HCT116 (cell line): Measurements from ENCODE around the gene NDRG3. TPM values are rescaled to one million over a fixed set of nuclear protein-coding genes. Genes with fewer than 3 reads are reported as not detected.

Experiments
- ATAC-seq: fragments of 200-7000 bp; cut with Tn5 transposase; 2 replicates; pipeline ENCODE4 v1.9.1; 2020; ENCODE audit warnings: mild to moderate bottlenecking, moderate library complexity
- BruUV-seq: library from RNA; stranded (reverse); fragments of 400-500 nt; replicated peaks from 2 replicates; lab custom pipeline; 2021; lab: Mats Ljungman, UMichigan
- CTCF ChIA-PET: fragments of 300-600 bp; sonication (Branson Sonifier 250); formaldehyde crosslinking; loops from one replicate; lab custom pipeline; 2021; ENCODE audit warnings: antibody characterized with exemption; lab: Charles Lee
- POLR2A ChIA-PET: fragments of 300-600, 350-600 bp; sonication (Branson Sonifier 250); formaldehyde crosslinking; loops from one replicate; lab custom pipeline; 2021; ENCODE audit warnings: antibody characterized with exemption; lab: Charles Lee
- RAD21 ChIA-PET, 2 experiments: fragments of 300-600 bp; sonication (Branson Sonifier 250); formaldehyde crosslinking; loops; one replicate each; lab custom pipeline; 2023; ENCODE audit warnings: low total read pairs in 2 of 2; ENCODE audit not compliant: uncharacterized antibody in 2 of 2, unreplicated experiment in 2 of 2, low non-redundant PET in 1 of 2; lab: Charles Lee
- DNase-seq: peaks from one replicate; pipeline ENCODE4 v3.0.0-alpha.2; 2010; ENCODE audit warnings: low read depth, low spot score
- H2AFZ ChIP-seq: fragments of 200-600 bp; shearing (Covaris generic), sonication (generic); 2 replicates; pipeline ENCODE4 v1.6.1; 2017; ENCODE audit warnings: low read depth, mixed run types, mixed read lengths, antibody characterized with exemption, low read length; ENCODE audit not compliant: poor library complexity, severe bottlenecking
- H3K27ac ChIP-seq: 2 replicates; pipeline ENCODE4 v1.5.1; 2012; ENCODE audit warnings: low read depth, low read length
- H3K27me3 ChIP-seq: fragments of 200-600 bp; sonication (generic); 2 replicates; pipeline ENCODE4 v1.6.1; 2016; ENCODE audit warnings: mixed run types, low read length, mixed read lengths; ENCODE audit not compliant: insufficient read depth
- H3K36me3 ChIP-seq, 2 experiments: fragments of 200-500 bp in 1 of 2; fragments of 200-600 bp in 1 of 2; sonication (Bioruptor generic) in 1 of 2; sonication (generic) in 1 of 2; 2 replicates each; pipeline versions ENCODE4 v1.5.1 to v1.6.1; 2014 to 2016; ENCODE audit warnings: low read length in 2 of 2, inconsistent platforms in 1 of 2, mixed read lengths in 1 of 2, mixed run types in 1 of 2; ENCODE audit not compliant: insufficient read depth in 2 of 2, control insufficient read depth in 1 of 2
- H3K4me1 ChIP-seq, 2 experiments: fragments of 200-600 bp in 1 of 2; sonication (generic) in 1 of 2; 2 replicates each; pipeline versions ENCODE4 v1.5.1 to v1.6.1; 2012 to 2017; ENCODE audit warnings: low read length in 2 of 2, inconsistent platforms in 1 of 2, mild to moderate bottlenecking in 1 of 2, mixed read lengths in 1 of 2, mixed run types in 1 of 2, moderate library complexity in 1 of 2; ENCODE audit not compliant: insufficient read depth in 2 of 2, control insufficient read depth in 1 of 2
- H3K4me2 ChIP-seq: fragments of 200-600 bp; sonication (generic); 2 replicates; pipeline ENCODE4 v1.6.1; 2017; ENCODE audit warnings: mixed run types, low read length, mixed read lengths
- H3K4me3 ChIP-seq, 2 experiments: fragments of 200-600 bp in 1 of 2; sonication (generic) in 1 of 2; replicated peaks in 1 of 2; 2 replicates each; pipeline ENCODE4 v1.5.1; 2011 to 2016; ENCODE audit warnings: low read length in 2 of 2, control low read depth in 1 of 2, low read depth in 1 of 2, mild to moderate bottlenecking in 1 of 2, mixed read lengths in 1 of 2, mixed run types in 1 of 2
- H3K79me2 ChIP-seq: fragments of 200-600 bp; sonication (generic); 2 replicates; pipeline ENCODE4 v1.6.1; 2017; ENCODE audit warnings: mild to moderate bottlenecking, mixed run types, low read length, moderate library complexity, mixed read lengths; ENCODE audit not compliant: insufficient read depth
- H3K9ac ChIP-seq: fragments of 200-600 bp; sonication (generic); 2 replicates; pipeline ENCODE4 v1.6.1; 2016; ENCODE audit warnings: low read length, mixed read lengths
- H3K9me2 ChIP-seq: fragments of 200-600 bp; sonication (generic), shearing (Covaris generic); 2 replicates; pipeline ENCODE4 v1.6.1; 2017; ENCODE audit warnings: mixed run types, mild to moderate bottlenecking, moderate library complexity; ENCODE audit not compliant: insufficient read depth
- H3K9me3 ChIP-seq, 2 experiments: fragments of 200-500 bp in 1 of 2; fragments of 200-600 bp in 1 of 2; sonication (Bioruptor generic) in 1 of 2; sonication (generic) in 1 of 2; 2 replicates each; pipeline ENCODE4 v1.6.1; 2014 to 2017; ENCODE audit warnings: low read length in 2 of 2, mixed read lengths in 2 of 2, inconsistent platforms in 1 of 2, low read depth in 1 of 2, mild to moderate bottlenecking in 1 of 2, mixed run types in 1 of 2, moderate library complexity in 1 of 2; ENCODE audit not compliant: control insufficient read depth in 1 of 2, insufficient read depth in 1 of 2
- H4K20me1 ChIP-seq: fragments of 200-600 bp; sonication (generic), shearing (Covaris generic); 2 replicates; pipeline ENCODE4 v1.6.1; 2017; ENCODE audit warnings: mixed run types, mild to moderate bottlenecking, moderate library complexity; ENCODE audit not compliant: insufficient read depth
- ATF3 ChIP-seq: IDR thresholded peaks from 2 replicates; pipeline ENCODE4 v1.6.1; 2012
- CBX3 ChIP-seq: IDR thresholded peaks from 2 replicates; pipeline ENCODE4 v1.6.1; 2012; ENCODE audit warnings: low read depth
- CEBPB ChIP-seq: IDR thresholded peaks from 2 replicates; pipeline ENCODE4 v1.6.1; 2012; ENCODE audit warnings: low read depth
- CTCF ChIP-seq, 3 experiments: fragments of 200-600 bp in 1 of 3; sonication (generic) in 1 of 3; IDR thresholded peaks in 2 of 3; conservative IDR thresholded peaks in 1 of 3; 2 replicates each; pipeline ENCODE4 v1.5.1; 2012 to 2017; ENCODE audit warnings: low read depth in 2 of 3, low read length in 2 of 3, antibody characterized with exemption in 1 of 3, borderline replicate concordance in 1 of 3, control low read depth in 1 of 3, mild to moderate bottlenecking in 1 of 3, mixed read lengths in 1 of 3, mixed run types in 1 of 3, moderate library complexity in 1 of 3; ENCODE audit not compliant: insufficient read depth in 1 of 3
- EGR1 ChIP-seq: IDR thresholded peaks from 2 replicates; pipeline ENCODE4 v1.6.1; 2012; ENCODE audit warnings: low read depth
- ELF1 ChIP-seq: IDR thresholded peaks from 2 replicates; pipeline ENCODE4 v1.6.1; 2012; ENCODE audit warnings: low read depth, borderline replicate concordance
- EZH2phosphoT487 ChIP-seq: fragments of 200-600 bp; IDR thresholded peaks from 2 replicates; pipeline ENCODE4 v1.6.1; 2018; ENCODE audit warnings: antibody characterized with exemption, borderline replicate concordance
- FOSL1 ChIP-seq: IDR thresholded peaks from 2 replicates; pipeline ENCODE4 v1.6.1; 2012; ENCODE audit warnings: low read depth
- JUND ChIP-seq: IDR thresholded peaks from 2 replicates; pipeline ENCODE4 v1.6.1; 2012
- MAX ChIP-seq: IDR thresholded peaks from 2 replicates; pipeline ENCODE4 v1.6.1; 2012
- POLR2AphosphoS5 ChIP-seq: IDR thresholded peaks from 2 replicates; pipeline ENCODE4 v1.6.1; 2011; ENCODE audit warnings: mild to moderate bottlenecking, low read depth, low read length, moderate library complexity
- RAD21 ChIP-seq: IDR thresholded peaks from 2 replicates; pipeline ENCODE4 v1.6.1; 2012; ENCODE audit warnings: low read depth, mild to moderate bottlenecking
- SIN3A ChIP-seq: IDR thresholded peaks from 2 replicates; pipeline ENCODE4 v1.6.1; 2012; ENCODE audit warnings: low read depth
- SP1 ChIP-seq: IDR thresholded peaks from 2 replicates; pipeline ENCODE4 v1.6.1; 2012; ENCODE audit warnings: low read depth
- SRF ChIP-seq: IDR thresholded peaks from 2 replicates; pipeline ENCODE4 v1.6.1; 2012; ENCODE audit warnings: low read depth
- TCF7L2 ChIP-seq: IDR thresholded peaks from 2 replicates; pipeline ENCODE4 v1.7.0; 2011; ENCODE audit warnings: borderline replicate concordance, inconsistent platforms; ENCODE audit not compliant: insufficient read depth, insufficient read length; ENCODE audit errors: extremely low read depth
- ZBTB33 ChIP-seq: IDR thresholded peaks from 2 replicates; pipeline ENCODE4 v1.6.1; 2011; ENCODE audit warnings: mild to moderate bottlenecking, low read length, moderate library complexity; ENCODE audit not compliant: insufficient replicate concordance; ENCODE audit errors: extremely low read depth
- ZFX ChIP-seq: fragments of 450-650 bp; IDR thresholded peaks from 2 replicates; pipeline ENCODE4 v1.6.1; 2017
- ZNF274 ChIP-seq: fragments of 200-500 bp; sonication (Bioruptor generic); IDR thresholded peaks from 2 replicates; pipeline ENCODE4 v1.6.1; 2014; ENCODE audit warnings: mild to moderate bottlenecking, low read depth, low read length, inconsistent platforms
- intact Hi-C: fragments of 100-400 bp; cut with micrococcal nuclease; formaldehyde crosslinking; loops from 2 replicates; pipeline ENCODE4 v1.10.0; 2022
- total RNA-seq: library from RNA; stranded (reverse); gene quantifications from one replicate; pipeline ENCODE4 v1.2.1, GENCODE V29; 2021; ENCODE audit not compliant: unreplicated experiment

NDRG3 gene
- total RNA-seq, 1 experiment from 2014 or later, result 29.3 TPM

GRCh38 chr20:36758276-36758675 is 12.4 kb upstream of the NDRG3 start:
- Histone ChIP-seq H3K79me2 (no peaks in the 10 kb centered on the region), H3K9ac (no peak overlapping the region), H3K27me3 (no peaks in the 10 kb centered on the region), H3K4me1 (peaks cover 0 to 5% of the 10 kb centered on the region in 2 experiments; a peak in 1 of 4 replicates), H4K20me1 (no peaks in the 10 kb centered on the region), H3K4me3 (no peak overlapping the region), H2AFZ (no peak overlapping the region), H3K4me2 (no peak overlapping the region), H3K9me2 (no peaks in the 10 kb centered on the region), H3K9me3 (no peaks in the 10 kb centered on the region), H3K36me3 (peaks cover 18 to 23% of the 10 kb centered on the region in 2 experiments), H3K27ac (no peak overlapping the region)
- intact Hi-C loops, result no loop called here
- POLR2A ChIA-PET, result no interaction called here
- RAD21 ChIA-PET, result no interaction called here
- CTCF ChIA-PET, result interaction anchor here (2.2 kb wide), 1 partner anchor 15 kb away, joined by 7 read pairs; the partner anchor contains the start of gene DSN1
- DNase-seq, result no peak
- no TSS peak for BruUV-seq
- no peak for TF ChIP-seq POLR2AphosphoS5
- TF ChIP-seq SRF, result no peak
- no peak for TF ChIP-seq CEBPB
- no peak for TF ChIP-seq CTCF (IDR thresholded peaks at IDR 0.05 in 2 of 3, conservative IDR thresholded peaks at IDR 0.05 in 1 of 3; ENCODE audit: borderline replicate concordance in 1 of 3, insufficient read depth in 1 of 3, low read depth in 2 of 3, low read length in 2 of 3)
- TF ChIP-seq SIN3A, result no peak
- TF ChIP-seq MAX, result no peak
- no peak for TF ChIP-seq SP1
- no peak for TF ChIP-seq TCF7L2
- TF ChIP-seq FOSL1, result no peak
- no peak for TF ChIP-seq ELF1
- no peak for TF ChIP-seq CBX3
- no peak for TF ChIP-seq EZH2phosphoT487
- no peak for TF ChIP-seq ZFX
- no peak for TF ChIP-seq EGR1
- no peak for TF ChIP-seq JUND
- no peak for TF ChIP-seq ZNF274
- TF ChIP-seq RAD21, result no peak
- no peak for TF ChIP-seq ATF3
- no peak for TF ChIP-seq ZBTB33
- ATAC-seq, result no peak
